Measurements from ENCODE around the gene SMARCA2. TPM values are rescaled to one million over a fixed set of nuclear protein-coding genes. Genes with fewer than 3 reads are reported as not detected.

The SMARCA2 gene
- total and polyA plus RNA-seq, 9 of the 15 experiments (the other 6 are each of a cell fraction or from before 2014, with no cell fraction given), result 8.0 to 34.8 (median 25.5) TPM

- no peak for FAIRE-seq
- H3K27ac ChIP-seq (ENCODE audit: extremely low read depth, low read depth, low read length), result no peak overlapping the region
- H3K9ac ChIP-seq (ENCODE audit: insufficient read depth in 1 of 2, low read depth in 2 of 2, low read length in 2 of 2), result no peak overlapping the region
- H3K27me3 ChIP-seq (ENCODE audit: control insufficient read depth in 2 of 2, insufficient read depth in 2 of 2, low read length in 2 of 2), result no peaks in the 10 kb centered on the region
- intact Hi-C loops (cut with micrococcal nuclease) (no loop called here), in situ Hi-C loops (cut with MboI) (no loop called here)
- CTCF ChIA-PET (ENCODE audit: low intra/inter-chr PET ratio), result no interaction called here
- no peaks in the 10 kb centered on the region for H4K20me1 ChIP-seq (replicated peaks; ENCODE audit: control insufficient read depth, insufficient read depth, low read length)
- no peak for ATAC-seq
- WGBS (ENCODE audit: insufficient coverage, low coverage, missing lambda C conversion rate), result 92% methylated on average over 11 of the region's 20 CpGs
- H3K9me1 ChIP-seq (ENCODE audit: control insufficient read depth, insufficient read depth, low read length), result no peaks in the 10 kb centered on the region
- POLR2A ChIA-PET, result no interaction called here
- H3K4me2 ChIP-seq (ENCODE audit: insufficient read depth, low read length), result no peak overlapping the region
- H3K36me3 ChIP-seq (ENCODE audit: control insufficient read depth, insufficient read depth, low read length), result peaks cover 71% of the 10 kb centered on the region; the same call in 2 of the 3 replicates
- DNase-seq (ENCODE audit: extremely low read depth in 1 of 4, low spot score in 3 of 4), result no peak
- no peak overlapping the region for H3K4me3 ChIP-seq
- BruUV-seq (replicated peaks), result no TSS peak
- H3K79me2 ChIP-seq (ENCODE audit: control insufficient read depth, insufficient read depth, low read length), result no peaks in the 10 kb centered on the region; the same call in 2 of the 3 replicates
- no peaks in the 10 kb centered on the region; a peak in 1 of 5 replicates for H3K4me1 ChIP-seq (replicated peaks in 1 of 2; ENCODE audit: control insufficient read depth in 2 of 2, insufficient read depth in 2 of 2, low read length in 2 of 2)
- H3K9me3 ChIP-seq (replicated peaks; ENCODE audit: control insufficient read depth, insufficient read depth, low read depth, low read length), result no peaks in the 10 kb centered on the region
- H2AFZ ChIP-seq (ENCODE audit: low read depth, low read length), result no peak overlapping the region
- TF ChIP-seq ZNF431 (CRISPR knock-in tag; IDR thresholded peaks at IDR 0.05), result no peak
- TF ChIP-seq KDM1A (IDR thresholded peaks at IDR 0.05), result no peak
Measured at GRCh38 chr9:2039294-2040180, 24.4 kb downstream of the SMARCA2 start.

- H3K4me1 ChIP-seq (replicated peaks in 1 of 2; ENCODE audit: control insufficient read depth in 2 of 2, insufficient read depth in 2 of 2, low read length in 2 of 2), result no peaks in the 10 kb centered on the region
- ChIA-PET CTCF (ENCODE audit: low intra/inter-chr PET ratio) (no interaction called here), POLR2A (interaction anchor here (0.7 to 1.4 kb wide), 3 partner anchors 12 to 75 kb away, joined by 3 read pairs; no protein-coding TSS in a partner anchor)
- intact Hi-C loops (cut with micrococcal nuclease), result no loop called here
- no peaks in the 10 kb centered on the region for H3K27me3 ChIP-seq (ENCODE audit: control insufficient read depth in 2 of 2, insufficient read depth in 2 of 2, low read length in 2 of 2)
- H3K27ac ChIP-seq (ENCODE audit: extremely low read depth, low read depth, low read length), result no peak overlapping the region
- no peaks in the 10 kb centered on the region; the same call in 2 of the 3 replicates for H3K79me2 ChIP-seq (ENCODE audit: control insufficient read depth, insufficient read depth, low read length)
- in situ Hi-C loops (cut with MboI), result no loop called here
- H3K36me3 ChIP-seq (ENCODE audit: control insufficient read depth, insufficient read depth, low read length), result peaks cover 66% of the 10 kb centered on the region; the same call in 2 of the 3 replicates
- 70% methylated on average over 3 of the region's 3 CpGs for WGBS (ENCODE audit: insufficient coverage, low coverage, missing lambda C conversion rate)
- H4K20me1 ChIP-seq (replicated peaks; ENCODE audit: control insufficient read depth, insufficient read depth, low read length), result no peaks in the 10 kb centered on the region
- no peak overlapping the region for H3K4me3 ChIP-seq
- no TSS peak for BruUV-seq (replicated peaks)
- H3K9ac ChIP-seq (ENCODE audit: insufficient read depth in 1 of 2, low read depth in 2 of 2, low read length in 2 of 2), result no peak overlapping the region
- DNase-seq (ENCODE audit: extremely low read depth in 1 of 4, low spot score in 3 of 4), result no peak
- no peaks in the 10 kb centered on the region for H3K9me1 ChIP-seq (ENCODE audit: control insufficient read depth, insufficient read depth, low read length)
- no peaks in the 10 kb centered on the region for H3K9me3 ChIP-seq (replicated peaks; ENCODE audit: control insufficient read depth, insufficient read depth, low read depth, low read length)
- TF ChIP-seq CGGBP1 (CRISPR knock-in tag; IDR thresholded peaks at IDR 0.05), result no peak
- TF ChIP-seq HMG20B (CRISPR knock-in tag; IDR thresholded peaks at IDR 0.05), result no peak
- TF ChIP-seq IRF9 (tag; IDR thresholded peaks at IDR 0.05), result no peak
- TF ChIP-seq FOXJ2 (tag; IDR thresholded peaks at IDR 0.05), result no peak
- no peak for FAIRE-seq
- no peak for ATAC-seq
- H2AFZ ChIP-seq (ENCODE audit: low read depth, low read length), result no peak overlapping the region
- H3K4me2 ChIP-seq (ENCODE audit: insufficient read depth, low read length), result no peak overlapping the region
Measured at GRCh38 chr9:2040828-2041227, 25.7 kb downstream of the SMARCA2 start.

All from K562 (cell line).